Measurements from ENCODE around the gene SPTBN1.

DNA sequence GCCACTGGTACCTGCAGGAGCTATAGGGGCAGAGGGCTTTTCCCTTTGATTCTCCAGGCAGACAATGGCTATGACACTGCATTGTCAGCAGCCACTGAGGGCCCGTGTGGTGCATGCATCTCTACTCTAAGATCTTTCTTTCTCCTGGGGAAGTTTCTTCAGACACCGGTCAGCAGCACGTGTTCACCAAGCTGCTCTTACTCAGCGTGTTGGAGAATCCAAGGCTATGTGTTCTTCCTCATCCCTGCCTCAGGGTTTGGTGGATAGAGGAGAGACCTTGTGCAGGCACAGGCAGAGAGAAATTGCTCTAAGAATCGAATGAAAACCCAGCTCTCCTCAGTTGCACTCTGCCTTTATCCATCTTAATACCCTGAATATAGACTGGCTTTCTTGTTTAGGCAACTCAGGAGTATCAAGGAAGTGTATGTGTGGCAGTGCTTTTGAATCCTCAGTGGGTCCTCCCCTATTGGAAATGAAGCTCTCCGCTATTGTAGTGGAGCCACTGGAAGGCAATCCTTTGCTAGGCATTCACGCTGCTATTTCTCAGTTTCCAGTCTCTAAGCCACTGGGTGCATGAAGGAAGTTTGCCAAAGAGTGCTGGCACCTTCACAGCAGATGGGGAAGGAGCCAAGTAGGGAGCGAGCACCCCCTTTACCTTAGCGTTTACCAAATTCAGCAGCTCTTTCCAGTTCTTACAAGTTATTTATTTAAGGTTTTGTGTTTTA lies 180.4 kb downstream of the SPTBN1 start:
- TF ChIP-seq CTCF (IDR thresholded peaks at IDR 0.05; ENCODE audit: borderline replicate concordance, extremely low read depth, low read length, poor library complexity, severe bottlenecking) (no peak), EZH2 (IDR thresholded peaks at IDR 0.05; ENCODE audit: borderline replicate concordance, low read depth, low read length, severe bottlenecking) (no peak)

All from DND-41 (cell line).